ENCODE results near the gene GPX7. TPM values are rescaled to one million over a fixed set of nuclear protein-coding genes. Genes with fewer than 3 reads are reported as not detected.
A peak's percentile ranks its signal among the peaks of the same experiment; 100 is the strongest.

Gene GPX7
- total and polyA plus RNA-seq, 5 donors = 9.4 to 13.9 (median 11.8) TPM

DNA sequence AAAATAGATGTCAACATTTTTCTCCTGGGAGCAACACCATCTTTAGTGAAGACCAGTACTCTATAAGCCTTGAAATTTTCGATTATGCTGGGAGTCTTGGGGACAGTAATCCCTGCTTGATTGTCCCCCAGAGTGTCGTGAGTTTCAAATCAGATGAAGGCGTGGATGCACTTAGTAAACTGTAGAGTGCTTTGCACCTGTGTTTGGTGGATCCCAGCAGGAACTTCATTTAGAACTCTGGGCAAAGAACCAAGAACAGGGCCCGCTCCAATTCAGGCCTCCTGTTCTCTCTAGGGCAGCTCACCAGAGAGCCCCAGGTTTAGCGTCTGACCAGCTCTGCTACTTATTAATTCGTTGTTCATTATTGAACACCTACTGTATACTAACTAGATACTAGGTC lies 1.5 kb downstream of the GPX7 start:
- 81% methylated on average over 6 of the region's 6 CpGs for WGBS
- Histone ChIP-seq H3K4me1 (ENCODE audit: control insufficient read depth, insufficient read depth, low read length) (peaks cover 7% of the 10 kb centered on the region), H3K9me3 (ENCODE audit: control insufficient read depth, low read length) (no peaks in the 10 kb centered on the region), H3K27ac (ENCODE audit: low read length) (peak overlapping the region; percentile 63), H3K4me3 (ENCODE audit: low read length) (no peak overlapping the region), H3K27me3 (ENCODE audit: control insufficient read depth, insufficient read depth) (no peaks in the 10 kb centered on the region)
- ATAC-seq = no peak
- no peak for DNase-seq
- intact Hi-C loops (cut with DNase I) = no loop called here

DNA sequence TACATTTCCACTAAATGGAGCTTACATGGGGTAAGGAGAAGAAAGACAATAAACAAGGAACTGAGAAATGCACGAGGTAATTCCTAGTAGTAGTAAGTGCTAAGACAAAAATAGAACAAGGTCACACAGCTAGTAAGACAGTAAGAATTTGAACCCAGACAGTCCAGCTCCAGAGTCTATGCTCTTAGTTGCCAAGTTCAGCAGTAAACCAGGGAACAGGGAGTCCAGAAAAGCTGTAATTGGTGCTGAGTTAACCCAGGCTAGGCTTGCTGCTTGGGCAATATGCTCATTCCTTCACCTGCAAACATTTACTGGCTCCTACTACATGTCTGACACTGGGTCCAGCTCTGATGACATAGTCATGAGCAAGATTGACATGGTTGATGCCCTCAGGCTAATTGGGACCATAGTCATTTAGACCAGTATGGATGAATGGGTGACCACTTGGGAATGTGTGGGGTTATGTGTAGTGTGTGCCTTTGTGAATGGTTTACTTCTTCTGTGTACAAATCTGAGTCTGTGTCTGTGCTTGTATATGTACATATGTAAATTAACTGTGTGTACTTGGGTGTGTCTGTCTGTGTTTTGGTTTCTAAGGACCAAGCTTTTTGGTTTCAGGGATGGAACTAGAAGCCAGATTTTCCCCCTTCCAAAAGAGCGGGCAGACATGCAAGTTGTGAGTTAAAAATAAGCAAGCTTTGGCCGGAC lies 2.0 kb downstream of the GPX7 start:
- 42% methylated on average over 3 of the region's 3 CpGs for WGBS
- DNase-seq = no peak
- peaks cover 7% of the 10 kb centered on the region for H3K4me1 ChIP-seq (ENCODE audit: control insufficient read depth, insufficient read depth, low read length)
- intact Hi-C loops (cut with DNase I) = no loop called here
- H3K4me3 ChIP-seq (ENCODE audit: low read length) = no peak overlapping the region
- H3K27me3 ChIP-seq (ENCODE audit: control insufficient read depth, insufficient read depth) = no peaks in the 10 kb centered on the region
- ATAC-seq = no peak
- H3K27ac ChIP-seq (ENCODE audit: low read length) = peak overlapping the region; percentile 13
- no peaks in the 10 kb centered on the region for H3K9me3 ChIP-seq (ENCODE audit: control insufficient read depth, low read length)

DNA sequence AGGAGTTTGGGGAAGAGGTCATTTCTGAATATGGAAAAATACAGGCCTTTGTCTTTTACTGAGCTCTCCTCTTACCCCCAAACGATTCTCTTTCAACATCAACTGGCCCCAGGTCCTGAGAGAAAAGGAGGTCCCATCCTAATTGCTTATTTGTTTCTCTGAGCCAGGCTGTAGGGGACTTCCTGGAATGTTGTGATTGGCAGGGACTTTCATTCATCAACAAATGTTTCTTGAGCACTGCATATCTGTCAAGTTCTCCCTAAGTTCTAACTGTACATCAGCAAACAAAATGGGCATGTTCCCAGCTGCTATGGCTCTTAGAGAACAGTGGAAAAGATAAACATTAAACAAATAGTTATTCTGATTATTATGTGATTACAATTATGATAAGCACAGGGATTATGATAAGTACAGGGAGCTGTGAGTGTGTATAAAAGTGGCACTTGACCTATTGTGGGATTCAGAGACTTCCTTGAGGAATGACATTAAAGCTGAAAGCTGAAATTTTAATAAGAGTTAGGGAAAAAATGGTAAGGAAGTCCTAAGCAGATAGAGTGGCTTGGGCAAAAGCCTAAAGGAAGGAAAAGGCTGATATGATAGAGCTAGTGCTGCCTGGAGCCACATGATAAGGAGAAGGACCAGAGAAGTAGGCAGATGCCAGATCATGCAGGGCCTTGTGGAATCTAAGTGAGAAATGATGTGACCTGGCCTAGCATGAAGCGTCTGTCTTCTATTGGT lies 11.6 kb downstream of the GPX7 start:
- Histone ChIP-seq H3K4me3 (ENCODE audit: low read length) (no peak overlapping the region), H3K4me1 (ENCODE audit: control insufficient read depth, insufficient read depth, low read length) (no peaks in the 10 kb centered on the region), H3K27ac (ENCODE audit: low read length) (no peak overlapping the region), H3K27me3 (ENCODE audit: control insufficient read depth, insufficient read depth) (no peaks in the 10 kb centered on the region), H3K9me3 (ENCODE audit: control insufficient read depth, low read length) (no peaks in the 10 kb centered on the region)
- intact Hi-C loops (cut with DNase I) = no loop called here
- WGBS = 36% methylated on average over 2 of the region's 2 CpGs
- DNase-seq (no peak), ATAC-seq (peak; percentile 83 to 89)

DNA sequence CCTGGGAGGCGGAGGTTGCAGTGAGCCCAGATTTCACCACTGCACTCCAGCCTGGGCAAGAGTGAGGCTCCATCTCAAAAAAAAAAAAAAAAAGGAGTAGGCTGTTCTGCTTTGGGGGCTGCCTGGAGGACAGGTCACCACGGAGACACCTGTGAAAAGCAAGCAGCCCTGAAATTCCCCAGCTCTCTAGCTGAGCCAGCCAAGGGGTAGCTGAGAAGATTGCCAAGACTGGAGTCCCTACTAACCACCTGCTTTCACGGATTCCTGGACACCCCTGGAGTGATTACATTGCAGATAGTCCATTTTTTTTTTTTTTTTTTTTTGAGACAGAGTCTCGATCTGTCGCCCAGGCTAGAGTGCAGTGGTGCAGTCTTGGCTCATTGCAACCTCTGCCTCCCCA lies 12.5 kb downstream of the GPX7 start:
- intact Hi-C loops (cut with DNase I) = no loop called here
- H3K9me3 ChIP-seq (ENCODE audit: control insufficient read depth, low read length) = no peaks in the 10 kb centered on the region
- DNase-seq (no peak), ATAC-seq (no peak)
- no peak overlapping the region for H3K27ac ChIP-seq (ENCODE audit: low read length)
- WGBS = 94% methylated on average over 5 of the region's 5 CpGs
- no peaks in the 10 kb centered on the region for H3K27me3 ChIP-seq (ENCODE audit: control insufficient read depth, insufficient read depth)
- H3K4me3 ChIP-seq (ENCODE audit: low read length) = no peak overlapping the region
- H3K4me1 ChIP-seq (ENCODE audit: control insufficient read depth, insufficient read depth, low read length) = no peaks in the 10 kb centered on the region

DNA sequence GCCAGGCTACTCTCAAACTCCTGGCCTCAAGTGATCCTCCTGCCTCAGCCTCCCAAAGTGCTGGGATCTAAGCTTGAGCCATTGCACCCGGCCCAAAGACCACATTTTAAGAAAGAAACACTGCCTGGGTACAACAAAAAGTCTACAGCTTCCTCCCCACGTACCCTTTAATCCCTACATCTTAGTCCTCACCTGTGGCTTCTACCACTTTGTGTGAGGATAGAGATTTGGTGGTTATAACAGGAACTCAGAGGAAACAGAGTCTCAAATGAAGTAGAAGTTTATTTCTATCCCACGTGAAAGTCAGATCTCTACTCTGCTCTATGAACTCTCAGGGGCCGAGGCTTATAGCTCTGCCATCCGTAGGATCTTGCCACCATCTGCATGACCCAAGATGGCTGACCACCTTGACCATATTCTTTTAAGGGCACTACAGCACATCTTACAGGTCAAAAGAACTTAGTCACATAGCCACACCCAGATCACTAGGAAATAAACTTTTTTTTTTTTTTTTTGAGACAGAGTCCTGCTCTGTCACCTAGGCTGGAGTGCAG lies 13.4 kb downstream of the GPX7 start:
- Histone ChIP-seq H3K4me3 (ENCODE audit: low read length) (no peak overlapping the region), H3K4me1 (ENCODE audit: control insufficient read depth, insufficient read depth, low read length) (no peaks in the 10 kb centered on the region), H3K9me3 (ENCODE audit: control insufficient read depth, low read length) (no peaks in the 10 kb centered on the region), H3K27ac (ENCODE audit: low read length) (no peak overlapping the region), H3K27me3 (ENCODE audit: control insufficient read depth, insufficient read depth) (no peaks in the 10 kb centered on the region)
- intact Hi-C loops (cut with DNase I) = no loop called here
- ATAC-seq (no peak), DNase-seq (no peak)
- 88% methylated on average over 5 of the region's 5 CpGs for WGBS

DNA sequence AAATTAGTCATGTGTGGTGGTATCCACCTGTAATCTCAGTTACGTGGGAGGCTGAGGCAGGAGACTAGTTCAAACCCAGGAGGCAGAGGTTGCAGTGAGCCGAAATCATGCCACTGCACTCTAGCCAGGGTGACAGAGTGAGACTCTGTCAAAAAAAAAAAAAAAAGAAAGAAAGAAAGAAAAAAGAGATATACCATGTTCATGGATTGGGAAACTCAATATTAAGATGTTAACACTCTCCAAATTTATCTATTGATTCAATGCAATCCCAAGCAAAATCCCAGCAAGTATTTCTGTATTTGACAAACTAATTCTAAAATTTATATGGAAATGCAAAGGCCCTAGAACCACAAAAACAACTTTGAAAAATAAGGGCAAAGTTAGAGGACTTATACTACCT lies 19.8 kb downstream of the GPX7 start:
- DNase-seq (no peak), ATAC-seq (no peak)
- no peaks in the 10 kb centered on the region for H3K27me3 ChIP-seq (ENCODE audit: control insufficient read depth, insufficient read depth)
- intact Hi-C loops (cut with DNase I) = no loop called here
- H3K9me3 ChIP-seq (ENCODE audit: control insufficient read depth, low read length) = peaks cover 2% of the 10 kb centered on the region
- no peak overlapping the region for H3K27ac ChIP-seq (ENCODE audit: low read length)
- no peak overlapping the region for H3K4me3 ChIP-seq (ENCODE audit: low read length)
- WGBS = 96% methylated on average over 2 of the region's 2 CpGs
- H3K4me1 ChIP-seq (ENCODE audit: control insufficient read depth, insufficient read depth, low read length) = no peaks in the 10 kb centered on the region

DNA sequence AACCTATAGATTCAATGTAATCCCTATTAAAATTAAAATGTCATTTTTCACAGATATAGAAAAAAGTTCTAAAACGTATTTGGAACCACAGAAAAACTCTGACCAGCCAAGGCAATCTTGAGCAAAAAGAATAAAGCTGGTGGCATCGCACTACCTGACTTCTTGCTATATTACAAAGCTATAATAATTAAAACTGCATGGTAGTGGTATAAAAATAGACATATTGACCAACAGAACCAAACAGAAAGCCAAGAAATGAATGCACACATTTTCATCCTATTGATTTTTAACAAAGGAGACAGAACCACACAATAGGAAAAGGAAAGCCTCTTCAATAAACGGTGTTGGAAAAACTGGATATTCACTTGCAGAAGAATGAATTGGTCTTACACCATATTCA lies 21.6 kb downstream of the GPX7 start:
- no peak for DNase-seq
- intact Hi-C loops (cut with DNase I) = no loop called here
- Histone ChIP-seq H3K4me3 (ENCODE audit: low read length) (no peak overlapping the region), H3K27me3 (ENCODE audit: control insufficient read depth, insufficient read depth) (no peaks in the 10 kb centered on the region), H3K27ac (ENCODE audit: low read length) (no peak overlapping the region), H3K4me1 (ENCODE audit: control insufficient read depth, insufficient read depth, low read length) (no peaks in the 10 kb centered on the region), H3K9me3 (ENCODE audit: control insufficient read depth, low read length) (peaks cover 2% of the 10 kb centered on the region)
- 95% methylated on average over 3 of the region's 3 CpGs for WGBS
- ATAC-seq = no peak

DNA sequence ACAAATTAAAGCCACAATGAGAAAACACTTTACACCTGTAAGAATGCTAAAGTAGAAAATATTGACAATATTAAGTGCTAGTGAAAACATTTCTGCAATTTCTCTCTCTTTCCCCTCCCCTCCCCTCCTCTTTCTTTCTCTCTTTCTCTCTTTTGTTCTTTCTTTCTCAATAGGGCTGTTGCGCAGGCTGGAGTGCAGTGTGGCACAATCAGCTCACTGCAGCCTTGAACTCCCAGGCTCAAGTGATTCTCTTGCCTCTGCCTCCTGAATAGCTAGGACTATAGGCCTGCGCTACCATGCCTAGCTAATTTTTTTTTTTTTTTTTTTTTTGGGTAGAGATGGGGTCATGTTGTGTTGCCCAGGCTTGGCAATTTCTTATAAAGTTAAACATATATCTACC lies 24.9 kb downstream of the GPX7 start:
- Histone ChIP-seq H3K4me3 (ENCODE audit: low read length) (no peak overlapping the region), H3K27me3 (ENCODE audit: control insufficient read depth, insufficient read depth) (no peaks in the 10 kb centered on the region), H3K27ac (ENCODE audit: low read length) (no peak overlapping the region), H3K4me1 (ENCODE audit: control insufficient read depth, insufficient read depth, low read length) (no peaks in the 10 kb centered on the region), H3K9me3 (ENCODE audit: control insufficient read depth, low read length) (no peaks in the 10 kb centered on the region)
- 89% methylated on average over 2 of the region's 2 CpGs for WGBS
- DNase-seq (no peak), ATAC-seq (no peak)
- intact Hi-C loops (cut with DNase I) = no loop called here

DNA sequence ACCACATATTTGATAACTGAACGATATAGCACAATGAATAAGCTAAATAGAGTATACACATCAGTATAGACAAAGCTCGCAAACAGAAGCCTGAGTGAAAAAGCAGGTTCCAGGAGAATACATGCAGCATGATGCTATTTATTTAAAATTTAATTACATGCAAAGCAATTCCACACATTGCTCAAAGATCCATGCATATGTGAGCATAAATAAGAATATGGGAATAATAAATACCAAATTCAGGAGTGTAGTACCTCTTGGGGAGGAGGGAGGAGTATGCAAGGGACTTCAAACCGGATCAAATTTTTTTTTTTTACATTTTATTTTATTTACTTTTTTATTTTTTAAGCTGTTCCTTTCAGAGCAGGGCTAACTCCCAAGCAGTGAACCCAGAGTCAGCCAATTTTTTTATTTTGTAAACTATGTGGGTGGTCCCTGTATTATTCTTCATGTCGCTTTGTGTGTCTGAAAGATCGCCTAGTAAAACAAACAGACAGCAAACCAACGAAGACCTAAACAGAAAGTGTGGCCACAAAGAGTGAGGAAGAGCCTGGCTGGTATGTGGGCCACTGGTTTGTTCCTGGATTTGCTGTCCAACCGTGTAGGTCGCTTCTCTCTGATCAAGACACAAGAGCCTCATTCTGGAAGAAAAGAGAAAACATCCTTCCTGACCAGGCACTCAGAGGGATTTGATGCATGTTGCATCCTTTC lies 26.6 kb downstream of the GPX7 start:
- ATAC-seq (no peak), DNase-seq (no peak)
- no peak overlapping the region for H3K4me3 ChIP-seq (ENCODE audit: low read length)
- intact Hi-C loops (cut with DNase I) = no loop called here
- no peak overlapping the region for H3K27ac ChIP-seq (ENCODE audit: low read length)
- peaks cover 3% of the 10 kb centered on the region for H3K4me1 ChIP-seq (ENCODE audit: control insufficient read depth, insufficient read depth, low read length)
- no peaks in the 10 kb centered on the region for H3K27me3 ChIP-seq (ENCODE audit: control insufficient read depth, insufficient read depth)
- 73% methylated on average over 8 of the region's 8 CpGs for WGBS
- no peaks in the 10 kb centered on the region for H3K9me3 ChIP-seq (ENCODE audit: control insufficient read depth, low read length)

DNA sequence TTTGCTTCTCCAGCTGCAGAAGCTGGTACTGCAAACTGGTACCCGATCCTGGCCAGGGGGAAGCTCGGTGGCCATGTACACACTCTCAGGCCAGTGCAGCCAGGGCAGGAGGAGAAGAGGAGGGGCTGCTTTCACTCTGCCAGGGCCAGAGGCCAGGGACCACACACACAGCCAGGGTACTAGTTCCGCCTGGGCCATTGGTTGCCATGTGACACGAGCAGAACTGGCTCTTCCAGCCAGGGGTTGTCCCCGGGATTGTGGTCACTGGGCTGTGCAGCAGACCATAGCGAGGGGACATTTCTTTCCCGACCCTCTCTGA lies 27.1 kb downstream of the GPX7 start:
- H3K9me3 ChIP-seq (ENCODE audit: control insufficient read depth, low read length) = no peaks in the 10 kb centered on the region
- peaks cover 3% of the 10 kb centered on the region for H3K4me1 ChIP-seq (ENCODE audit: control insufficient read depth, insufficient read depth, low read length)
- WGBS = 55% methylated on average over 7 of the region's 7 CpGs
- DNase-seq (peak in 1 of 3 donors; percentile 56), ATAC-seq (no peak)
- H3K4me3 ChIP-seq (ENCODE audit: low read length) = no peak overlapping the region
- H3K27ac ChIP-seq (ENCODE audit: low read length) = no peak overlapping the region
- no peaks in the 10 kb centered on the region for H3K27me3 ChIP-seq (ENCODE audit: control insufficient read depth, insufficient read depth)
- intact Hi-C loops (cut with DNase I) = no loop called here

DNA sequence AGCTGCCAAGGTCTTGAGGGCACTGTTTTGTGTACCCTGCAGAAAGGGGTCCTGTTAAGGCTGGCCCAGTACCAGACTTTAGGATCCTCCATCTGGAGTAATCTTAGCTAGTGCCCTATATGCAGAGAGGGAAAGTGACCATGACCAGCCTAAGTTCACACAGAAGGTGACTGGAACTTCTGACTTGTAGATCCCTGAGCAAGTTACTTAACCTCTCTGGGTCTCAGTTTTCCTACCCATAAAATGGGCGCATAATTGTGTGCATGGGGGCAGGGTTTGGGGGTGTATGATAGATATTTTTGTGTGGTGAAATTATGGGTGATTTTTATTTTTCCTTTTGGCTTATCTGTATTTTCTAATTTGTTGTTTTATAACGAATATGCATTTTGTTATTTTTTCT lies 27.5 kb downstream of the GPX7 start:
- ATAC-seq = no peak
- no peak for DNase-seq
- H3K27me3 ChIP-seq (ENCODE audit: control insufficient read depth, insufficient read depth) = no peaks in the 10 kb centered on the region
- intact Hi-C loops (cut with DNase I) = no loop called here
- H3K27ac ChIP-seq (ENCODE audit: low read length) = no peak overlapping the region
- H3K9me3 ChIP-seq (ENCODE audit: control insufficient read depth, low read length) = no peaks in the 10 kb centered on the region
- H3K4me3 ChIP-seq (ENCODE audit: low read length) = no peak overlapping the region
- peaks cover 3% of the 10 kb centered on the region for H3K4me1 ChIP-seq (ENCODE audit: control insufficient read depth, insufficient read depth, low read length)
- 94% methylated on average over 2 of the region's 2 CpGs for WGBS
